Measurements from ENCODE around the gene ABLIM3.

The ABLIM3 gene

DNA sequence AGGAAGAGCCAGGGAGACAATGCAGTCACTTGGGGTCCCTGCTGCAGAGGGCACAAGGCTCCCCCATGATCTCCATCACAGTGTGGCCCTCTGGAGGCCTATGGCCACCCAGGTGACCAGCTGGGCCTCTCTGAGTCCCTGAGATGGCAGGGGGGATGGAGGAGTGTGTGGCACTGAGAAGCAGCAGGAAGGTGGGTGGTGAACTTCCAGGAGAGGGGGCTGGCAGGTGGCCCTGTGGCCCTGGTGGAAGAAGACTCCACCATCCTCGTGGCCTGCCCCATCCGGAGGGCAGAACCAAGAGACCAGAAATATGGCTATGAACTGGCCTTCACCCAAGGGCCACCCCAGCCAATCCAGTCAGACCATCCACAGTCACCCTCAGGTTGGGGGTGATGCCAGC lies 98.6 kb downstream of the ABLIM3 start:
- H3K4me3 ChIP-seq (ENCODE audit: low read length) = no peak overlapping the region
- TF ChIP-seq, protein P1, sequence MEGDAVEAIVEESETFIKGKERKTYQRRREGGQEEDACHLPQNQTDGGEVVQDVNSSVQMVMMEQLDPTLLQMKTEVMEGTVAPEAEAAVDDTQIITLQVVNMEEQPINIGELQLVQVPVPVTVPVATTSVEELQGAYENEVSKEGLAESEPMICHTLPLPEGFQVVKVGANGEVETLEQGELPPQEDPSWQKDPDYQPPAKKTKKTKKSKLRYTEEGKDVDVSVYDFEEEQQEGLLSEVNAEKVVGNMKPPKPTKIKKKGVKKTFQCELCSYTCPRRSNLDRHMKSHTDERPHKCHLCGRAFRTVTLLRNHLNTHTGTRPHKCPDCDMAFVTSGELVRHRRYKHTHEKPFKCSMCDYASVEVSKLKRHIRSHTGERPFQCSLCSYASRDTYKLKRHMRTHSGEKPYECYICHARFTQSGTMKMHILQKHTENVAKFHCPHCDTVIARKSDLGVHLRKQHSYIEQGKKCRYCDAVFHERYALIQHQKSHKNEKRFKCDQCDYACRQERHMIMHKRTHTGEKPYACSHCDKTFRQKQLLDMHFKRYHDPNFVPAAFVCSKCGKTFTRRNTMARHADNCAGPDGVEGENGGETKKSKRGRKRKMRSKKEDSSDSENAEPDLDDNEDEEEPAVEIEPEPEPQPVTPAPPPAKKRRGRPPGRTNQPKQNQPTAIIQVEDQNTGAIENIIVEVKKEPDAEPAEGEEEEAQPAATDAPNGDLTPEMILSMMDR (conservative IDR thresholded peaks at IDR 0.05; ENCODE audit: low read depth, low read length) = no peak
- DNase-seq (ENCODE audit: low read depth) = no peak

DNA sequence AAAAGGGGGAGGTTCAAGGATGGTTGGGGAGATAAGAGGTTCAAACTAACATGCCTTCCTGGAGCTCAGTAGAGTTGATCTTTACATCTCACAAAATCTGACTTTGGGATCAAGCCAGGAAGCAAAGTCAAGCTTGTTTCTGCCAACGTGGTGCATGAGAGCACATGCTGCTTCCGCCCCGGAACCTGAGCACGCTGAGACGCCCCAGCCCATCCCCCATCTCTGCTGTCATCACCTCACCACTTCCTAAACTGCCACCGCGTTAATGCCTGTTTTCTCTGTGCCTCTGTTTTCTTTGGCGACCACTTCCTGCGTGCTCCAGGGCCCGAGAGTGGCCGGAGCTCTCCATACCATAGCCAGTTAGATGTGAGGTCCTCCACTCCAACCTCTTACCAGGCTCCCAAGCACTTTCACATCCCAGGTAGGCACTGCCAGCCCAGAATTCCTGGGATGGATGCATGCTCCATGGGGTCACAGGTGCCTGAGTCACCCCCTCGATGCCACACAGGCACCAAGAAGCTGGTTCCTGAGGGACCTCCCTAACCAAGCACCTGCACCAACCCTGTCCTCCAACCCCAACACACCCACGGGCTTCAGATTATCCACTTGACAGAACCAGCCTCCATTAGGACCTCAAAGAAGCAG lies 99.2 kb downstream of the ABLIM3 start:
- no peak overlapping the region for H3K4me3 ChIP-seq (ENCODE audit: low read length)
- no peak for DNase-seq (ENCODE audit: low read depth)
- TF ChIP-seq, protein P1 (conservative IDR thresholded peaks at IDR 0.05; ENCODE audit: low read depth, low read length) = no peak

DNA sequence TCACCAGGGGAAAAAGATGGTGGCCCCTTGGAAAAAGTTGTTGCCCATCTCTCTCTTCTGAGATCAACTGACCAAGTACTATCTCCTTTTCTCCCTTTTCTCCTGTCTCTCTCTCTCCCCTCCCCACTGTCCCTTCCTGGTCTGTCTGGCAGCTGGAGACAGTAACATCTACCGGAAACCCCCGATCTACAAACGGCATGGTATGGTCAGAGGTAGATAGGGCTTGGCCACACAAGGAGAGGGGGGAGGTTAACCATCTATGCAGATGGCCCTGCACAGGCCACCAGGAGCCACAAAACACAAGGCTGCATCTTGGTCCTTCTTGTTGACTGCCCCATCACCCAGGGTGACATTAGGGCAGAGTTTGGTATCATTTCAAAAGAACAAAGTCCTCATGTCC lies 101.0 kb downstream of the ABLIM3 start:
- no peak for DNase-seq (ENCODE audit: low read depth)
- TF ChIP-seq, protein P1 (conservative IDR thresholded peaks at IDR 0.05; ENCODE audit: low read depth, low read length) = no peak
- H3K4me3 ChIP-seq (ENCODE audit: low read length) = no peak overlapping the region

DNA sequence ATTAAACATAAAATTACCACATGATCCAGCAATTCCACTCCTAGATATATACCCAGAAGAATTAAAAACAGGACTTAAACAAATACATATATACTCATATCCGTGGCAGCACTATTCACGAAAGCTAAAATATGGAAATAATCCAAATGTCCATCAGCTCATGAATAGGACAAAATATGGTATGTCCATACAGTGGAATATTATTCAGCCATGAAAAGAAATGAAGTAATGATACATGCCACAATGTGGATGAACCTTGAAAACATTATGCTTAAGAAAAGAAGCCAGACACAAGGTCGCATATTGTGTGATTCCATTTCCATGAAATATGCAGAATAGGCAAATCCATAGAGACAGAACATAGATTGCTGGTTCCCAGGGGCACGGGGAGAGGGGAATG lies 105.6 kb downstream of the ABLIM3 start:
- no peak for DNase-seq (ENCODE audit: low read depth)
- no peak overlapping the region for H3K4me3 ChIP-seq (ENCODE audit: low read length)
- TF ChIP-seq, protein P1 (conservative IDR thresholded peaks at IDR 0.05; ENCODE audit: low read depth, low read length) = no peak

DNA sequence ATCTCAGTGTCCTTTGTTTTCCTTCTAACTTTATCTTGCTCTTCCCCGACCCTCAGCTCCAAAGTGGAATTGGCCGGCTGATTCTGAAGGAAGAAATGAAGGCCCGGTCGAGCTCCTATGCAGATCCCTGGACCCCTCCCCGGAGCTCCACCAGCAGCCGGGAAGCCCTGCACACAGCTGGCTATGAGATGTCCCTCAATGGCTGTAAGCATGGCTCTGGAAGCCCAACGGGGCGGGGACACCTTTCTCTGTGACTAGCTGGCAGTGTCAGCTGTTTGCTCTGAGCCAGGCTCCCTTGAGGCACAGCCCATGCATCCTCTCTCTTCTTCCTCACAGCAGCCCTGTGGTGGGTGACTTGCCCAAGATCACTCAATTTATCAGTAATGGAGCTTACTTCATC lies 106.4 kb downstream of the ABLIM3 start:
- no peak for DNase-seq (ENCODE audit: low read depth)
- TF ChIP-seq, protein P1 (conservative IDR thresholded peaks at IDR 0.05; ENCODE audit: low read depth, low read length) = no peak
- no peak overlapping the region for H3K4me3 ChIP-seq (ENCODE audit: low read length)

DNA sequence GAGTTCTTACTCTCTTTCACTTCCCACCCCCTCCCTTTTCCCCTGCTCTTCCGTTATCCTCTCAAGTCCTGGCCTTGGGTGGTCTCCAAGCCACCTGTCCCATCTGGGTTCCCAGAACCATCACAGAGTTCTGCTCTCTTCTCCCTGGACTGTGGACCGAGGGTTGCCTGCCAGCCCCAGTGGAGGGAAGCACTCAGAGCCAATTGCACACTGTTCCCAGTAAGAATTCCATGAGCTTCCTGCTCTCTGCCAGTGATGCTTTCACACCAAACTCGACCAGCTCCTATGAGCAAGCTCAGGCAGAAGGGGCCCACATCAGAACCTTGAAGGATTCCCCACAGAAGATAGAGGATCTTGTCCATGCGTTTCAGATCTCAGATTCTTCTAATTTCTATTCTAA lies 110.3 kb downstream of the ABLIM3 start:
- DNase-seq (ENCODE audit: low read depth) = no peak
- H3K4me3 ChIP-seq (ENCODE audit: low read length) = no peak overlapping the region
- TF ChIP-seq, protein P1 (conservative IDR thresholded peaks at IDR 0.05; ENCODE audit: low read depth, low read length) = no peak

DNA sequence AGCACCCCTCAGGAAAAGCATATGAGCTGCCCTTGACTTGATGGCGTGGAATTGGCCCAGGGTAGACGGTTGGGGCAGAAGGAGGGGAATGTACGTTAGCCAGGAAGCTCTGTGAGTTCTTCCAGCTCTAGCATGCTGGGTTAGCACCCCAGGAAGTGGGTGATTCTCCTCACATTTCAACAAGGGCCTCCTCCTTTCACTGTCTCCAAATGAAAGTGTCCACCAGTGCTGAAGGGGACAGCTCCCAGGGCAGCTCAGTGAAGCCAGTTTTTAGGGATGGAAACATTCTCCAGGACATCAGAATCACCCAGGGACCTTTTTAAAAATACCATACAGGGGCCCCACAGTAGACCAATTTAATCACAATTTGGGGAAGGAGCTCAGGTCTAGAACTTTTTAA lies 113.2 kb downstream of the ABLIM3 start:
- no peak for DNase-seq (ENCODE audit: low read depth)
- no peak overlapping the region for H3K4me3 ChIP-seq (ENCODE audit: low read length)
- TF ChIP-seq, protein P1 (conservative IDR thresholded peaks at IDR 0.05; ENCODE audit: low read depth, low read length) = no peak

Data from retinal pigment epithelial cell (primary cell).